Measurements from ENCODE around the gene GSKIP.
A peak's percentile ranks its signal among the peaks of the same experiment; 100 is the strongest.

Gene GSKIP

DNA sequence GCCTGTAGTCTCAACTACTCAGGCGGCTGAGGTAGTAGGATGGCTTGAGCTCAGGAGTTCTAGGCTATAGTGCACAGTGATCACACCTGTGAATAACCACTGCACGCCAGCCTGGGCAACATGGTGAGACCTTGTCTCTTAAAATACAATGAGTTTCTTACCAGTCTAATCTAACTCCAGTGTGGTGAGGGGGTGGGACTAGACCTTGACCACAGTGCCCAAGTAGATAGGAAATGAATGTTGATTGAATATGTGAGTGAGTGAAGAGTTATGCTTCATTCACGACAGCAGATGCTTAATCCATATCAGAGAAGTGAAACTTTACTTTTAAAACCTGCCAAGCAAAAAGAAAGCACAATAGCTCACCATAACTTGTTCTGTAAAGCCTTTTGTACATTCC lies 17.4 kb downstream of the GSKIP start:
- DNase-seq, result no peak

DNA sequence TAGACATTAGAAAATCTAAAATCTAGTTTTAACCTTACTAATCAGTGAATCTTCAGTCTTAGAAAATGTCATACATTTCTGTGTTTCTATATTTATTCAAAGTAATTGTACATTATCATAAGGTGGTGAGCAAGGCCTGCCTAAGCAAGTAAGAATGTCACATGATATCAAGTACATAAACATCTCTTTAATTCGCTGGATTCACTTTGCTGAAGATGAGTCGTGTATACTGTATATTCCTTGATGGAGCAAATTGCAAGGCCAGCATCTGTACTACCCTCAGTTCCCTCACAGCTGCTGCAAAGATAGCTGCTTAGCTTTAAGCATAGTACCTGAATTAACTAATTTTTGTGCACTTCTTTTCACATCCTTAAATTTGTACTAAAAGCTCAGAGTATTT lies 20.1 kb downstream of the GSKIP start:
- no peak for DNase-seq

DNA sequence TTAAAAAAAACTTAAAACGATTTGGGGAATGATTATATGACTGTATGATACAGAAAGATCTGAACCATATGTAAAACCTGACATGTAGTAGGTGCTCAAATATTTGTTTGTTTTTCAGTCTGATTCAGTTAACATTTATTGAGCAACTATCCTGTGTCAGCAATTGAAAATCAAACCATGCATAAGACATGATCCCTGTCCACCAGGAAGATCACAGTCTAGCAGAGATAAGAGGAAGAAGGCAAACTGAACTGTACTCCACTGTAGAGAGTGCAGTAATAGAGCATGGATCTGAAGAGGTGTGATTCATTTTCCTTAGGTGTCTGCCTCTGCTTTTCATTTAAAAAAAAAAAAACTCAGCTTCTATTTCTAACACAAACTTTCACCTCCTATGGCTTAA lies 20.7 kb downstream of the GSKIP start:
- no peak for DNase-seq

- no peak for DNase-seq
Observed at GRCh38 chr14:96384740-96385139, 21.4 kb downstream of the GSKIP start.

DNA sequence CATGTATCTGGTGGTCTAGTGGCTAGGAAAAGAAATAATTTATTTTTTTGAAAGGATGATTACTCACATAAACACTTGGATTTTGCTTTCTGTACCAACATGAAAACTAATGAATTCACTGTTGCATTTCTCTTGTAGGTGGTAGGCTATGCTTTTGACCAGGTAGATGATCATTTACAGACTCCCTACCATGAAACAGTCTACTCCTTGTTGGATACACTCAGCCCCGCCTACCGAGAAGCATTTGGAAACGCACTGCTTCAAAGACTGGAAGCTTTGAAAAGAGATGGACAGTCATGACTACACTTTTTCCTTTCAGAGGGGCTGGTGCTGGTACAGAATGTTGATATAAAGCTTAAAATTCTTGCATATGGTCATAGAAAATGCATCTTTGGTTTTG lies 22.1 kb downstream of the GSKIP start:
- DNase-seq, result no peak

DNA sequence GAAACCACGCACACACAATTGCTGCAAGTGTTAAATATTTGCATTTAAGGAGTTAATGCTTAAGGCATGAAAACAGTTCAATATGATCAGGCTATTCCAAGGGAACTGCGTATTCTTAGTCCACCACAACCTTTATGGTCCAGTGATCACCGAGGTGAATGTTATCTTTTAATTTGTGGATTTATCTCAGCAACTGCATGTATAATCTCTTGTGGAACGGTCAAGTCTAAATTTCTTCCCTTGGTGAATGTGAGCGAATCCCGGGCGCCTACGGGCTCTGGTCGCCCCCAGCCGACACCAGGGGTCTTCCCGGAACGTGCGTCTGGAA lies 27.6 kb downstream of the GSKIP start:
- DNase-seq, result no peak

- peak; percentile 97 to 100 (median 99) for DNase-seq
Observed at GRCh38 chr14:96391293-96392118, 28.2 kb downstream of the GSKIP start.

- no peak for DNase-seq
Observed at GRCh38 chr14:96393071-96393691, 29.9 kb downstream of the GSKIP start.

DNA sequence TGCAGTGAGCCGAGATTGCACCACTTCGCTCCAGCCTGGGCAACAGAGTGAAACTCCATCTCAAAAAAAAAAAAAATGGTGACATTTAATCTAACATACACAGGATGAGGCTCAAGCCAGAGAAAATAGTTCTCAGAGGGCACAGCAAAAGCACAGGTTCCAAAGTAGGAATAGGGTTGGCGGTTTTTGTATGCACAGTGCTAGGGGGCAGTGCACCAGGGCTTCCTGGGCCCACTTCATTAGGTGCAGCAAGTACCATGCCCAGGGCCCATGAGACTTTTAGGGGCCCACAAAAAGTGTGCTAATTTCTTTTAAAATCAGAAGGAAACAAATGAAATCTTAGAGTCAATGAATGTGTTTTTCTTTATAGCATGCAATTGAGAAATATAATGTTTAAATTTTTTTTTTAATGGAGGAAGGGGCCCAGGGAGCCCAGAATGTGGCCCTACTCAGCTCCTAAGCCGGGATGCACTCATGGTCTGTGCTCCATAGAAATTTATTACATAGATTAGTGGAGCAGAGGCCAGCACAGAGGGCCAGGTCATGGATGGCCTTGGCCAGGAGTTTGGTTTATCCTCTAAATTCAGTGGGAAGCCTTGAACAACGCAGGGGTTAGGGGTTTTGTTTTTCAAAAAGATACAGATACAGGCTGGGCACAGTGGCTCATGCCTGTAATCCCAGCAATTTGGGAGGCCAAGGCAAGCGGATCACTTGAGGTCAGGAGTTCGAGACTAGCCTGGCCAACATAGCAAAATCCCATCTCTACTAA lies 30.9 kb downstream of the GSKIP start:
- DNase-seq, result no peak

DNA sequence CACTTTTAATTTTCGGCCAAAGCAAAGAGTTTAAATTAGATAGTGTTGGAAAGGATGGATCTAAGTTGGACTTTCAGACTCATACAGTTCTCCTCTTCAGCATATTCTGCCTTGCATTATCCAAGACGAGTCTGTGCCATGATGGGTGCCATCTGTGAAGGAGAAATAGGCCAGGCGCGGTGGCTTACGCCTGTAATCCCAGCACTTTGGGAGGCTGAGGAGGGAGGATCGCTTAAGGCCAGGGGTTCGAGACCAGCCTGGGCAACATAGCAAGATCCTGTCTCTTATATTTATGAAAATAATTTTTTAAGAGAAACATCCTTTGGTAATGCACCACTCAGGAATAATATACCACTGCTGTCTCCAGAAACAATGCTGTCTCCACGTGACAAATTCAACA lies 35.1 kb downstream of the GSKIP start:
- DNase-seq, result no peak

GRCh38 chr14:96398921-96399320 lies 35.6 kb downstream of the GSKIP start:
- no peak for DNase-seq

- DNase-seq, result no peak
Observed at GRCh38 chr14:96399405-96399804, 36.1 kb downstream of the GSKIP start.

- no peak for DNase-seq
Observed at GRCh38 chr14:96400495-96400894, 37.2 kb downstream of the GSKIP start.

- no peak for DNase-seq
Observed at GRCh38 chr14:96403409-96403808, 40.1 kb downstream of the GSKIP start.

DNA sequence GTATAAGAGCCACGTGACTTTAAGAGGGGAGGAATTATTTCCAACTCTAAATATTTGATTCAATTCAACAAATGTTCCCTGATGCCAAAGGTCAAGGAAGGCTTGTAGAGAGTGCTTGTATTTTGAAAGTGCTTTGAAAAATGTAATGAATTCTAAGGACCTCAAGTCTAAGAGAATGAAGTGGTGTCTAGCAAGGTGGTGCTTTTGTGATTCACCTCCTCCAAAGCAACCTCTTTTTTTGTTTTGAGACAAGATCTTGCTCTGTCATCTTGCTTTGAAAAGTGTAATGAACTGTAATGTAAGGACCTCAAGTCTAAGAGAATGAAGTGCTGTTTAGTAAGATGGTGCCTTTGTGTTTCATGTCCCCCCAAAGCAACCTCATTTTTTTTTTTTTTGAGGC lies 42.4 kb downstream of the GSKIP start:
- DNase-seq, result no peak

GRCh38 chr14:96407935-96408570 lies 44.7 kb downstream of the GSKIP start:
- no peak for DNase-seq

DNA sequence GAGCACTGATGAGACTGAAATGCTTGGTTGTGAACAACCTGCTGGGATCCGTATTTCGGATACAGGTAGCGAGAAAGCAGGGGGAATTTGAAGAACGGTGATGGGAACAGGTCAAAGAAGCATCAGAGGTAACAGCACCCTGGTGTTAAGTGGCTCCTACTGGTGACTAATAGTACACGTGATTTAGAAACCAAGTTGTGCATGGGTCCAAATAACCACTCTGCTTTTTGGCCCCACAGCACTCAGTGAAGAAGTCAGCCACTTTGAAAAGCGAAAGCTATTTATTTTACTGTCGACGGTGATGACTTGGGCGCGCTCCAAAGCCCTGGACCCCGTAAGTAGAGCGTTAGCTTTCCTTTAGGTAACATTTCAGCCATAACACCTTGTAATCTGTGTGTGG lies 45.3 kb downstream of the GSKIP start:
- DNase-seq, result no peak

DNA sequence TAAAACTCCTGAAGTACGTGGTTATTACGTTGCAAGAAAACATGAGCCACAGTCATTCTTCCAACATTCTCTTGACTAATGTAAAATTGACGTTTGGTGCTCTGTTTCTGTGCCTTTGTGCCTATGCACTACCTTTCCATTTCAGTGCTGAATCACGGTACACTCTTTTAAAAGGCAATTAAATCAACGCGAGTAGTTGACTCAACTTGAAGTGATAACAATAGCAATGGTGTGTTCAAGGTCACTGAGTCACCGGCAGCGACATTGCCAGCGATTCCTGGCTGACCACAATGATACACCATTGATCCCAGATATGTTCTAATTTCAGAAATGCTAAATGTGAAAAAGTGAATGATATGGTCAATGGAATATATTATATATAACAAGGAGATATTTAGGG lies 46.4 kb downstream of the GSKIP start:
- DNase-seq, result no peak

- no peak for DNase-seq
Observed at GRCh38 chr14:96410119-96410518, 46.8 kb downstream of the GSKIP start.

GRCh38 chr14:96413526-96413925 lies 50.2 kb downstream of the GSKIP start:
- DNase-seq, result no peak

- no peak for DNase-seq
Observed at GRCh38 chr14:96415559-96415958, 52.2 kb downstream of the GSKIP start.

DNA sequence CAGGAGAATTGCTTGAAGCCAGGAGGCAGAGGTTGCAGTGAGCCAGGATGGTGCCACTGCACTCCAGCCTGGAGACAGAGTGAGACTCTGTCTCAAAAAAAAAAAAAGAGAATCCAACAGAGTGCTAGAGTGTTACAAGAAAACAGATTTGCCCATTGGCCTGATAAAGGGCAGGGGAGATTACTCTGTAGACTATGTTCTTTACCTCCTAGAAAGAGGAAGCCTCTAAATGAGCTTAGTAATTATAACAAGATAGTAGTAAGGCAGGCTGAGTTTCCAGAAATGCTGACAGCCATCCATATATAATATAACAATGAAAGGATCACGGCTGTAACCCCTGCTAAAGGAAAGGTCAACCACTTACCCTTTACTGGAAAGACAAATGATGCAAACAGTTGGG lies 53.0 kb downstream of the GSKIP start:
- DNase-seq, result no peak

- no peak for DNase-seq
Observed at GRCh38 chr14:96417254-96417653, 53.9 kb downstream of the GSKIP start.

DNA sequence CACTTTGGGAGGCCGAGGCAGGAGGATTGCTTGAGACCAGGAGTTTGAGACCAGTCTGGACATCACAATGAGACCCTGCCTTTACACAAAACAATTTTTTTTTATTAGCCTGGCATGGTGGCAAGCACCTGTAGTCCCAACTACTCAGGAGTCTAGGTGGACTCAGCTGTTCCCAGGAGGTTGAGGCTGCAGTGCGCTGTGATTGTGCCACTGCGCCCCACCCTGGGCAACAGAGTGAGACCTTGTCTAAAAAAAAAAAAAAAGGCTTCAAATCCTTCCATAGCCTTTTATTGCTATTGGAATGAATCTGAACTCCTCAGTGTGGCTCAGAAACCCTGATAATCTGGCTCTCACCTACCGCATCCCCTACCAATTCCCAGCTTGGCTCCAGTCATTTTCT lies 54.7 kb downstream of the GSKIP start:
- no peak for DNase-seq
